HepG2 (cell line): ENCODE measurements around the gene CATSPERD. TPM values are rescaled to one million over a fixed set of nuclear protein-coding genes. Genes with fewer than 3 reads are reported as not detected.

Experiments
- ETV6 ChIP-seq: sonication (generic); formaldehyde crosslinking; conservative IDR thresholded peaks from 2 replicates; pipeline ENCODE4 v1.4.0; 2020; ENCODE audit warnings: missing genetic modification reagents
- FOXP1 ChIP-seq, 2 experiments: fragments of 450-650 bp in 1 of 2; IDR thresholded peaks; 2 replicates each; pipeline ENCODE4 v1.6.1; 2017 to 2018; ENCODE audit warnings: antibody characterized with exemption in 1 of 2
- MLXIP ChIP-seq: sonication (generic); formaldehyde crosslinking; IDR thresholded peaks from 2 replicates; pipeline ENCODE4 v1.9.0; 2021; ENCODE audit warnings: missing genetic modification reagents, borderline replicate concordance
- NFIB ChIP-seq: sonication (generic); formaldehyde crosslinking; IDR thresholded peaks from 2 replicates; pipeline ENCODE4 v1.9.0; 2021; ENCODE audit warnings: missing genetic modification reagents, mild to moderate bottlenecking, borderline replicate concordance
- REPIN1 ChIP-seq: sonication (generic); formaldehyde crosslinking; IDR thresholded peaks from 2 replicates; pipeline ENCODE4 v1.8.0; 2022; ENCODE audit warnings: missing genetic modification reagents, low read depth, mild to moderate bottlenecking, borderline replicate concordance
- SNAPC5 ChIP-seq: sonication (generic); formaldehyde crosslinking; IDR thresholded peaks from 2 replicates; pipeline ENCODE4 v1.8.1; 2023; ENCODE audit warnings: mild to moderate bottlenecking, missing genetic modification reagents, borderline replicate concordance
- UBTF ChIP-seq: sonication (generic); formaldehyde crosslinking; IDR thresholded peaks from 2 replicates; pipeline ENCODE4 v1.4.0; 2020; ENCODE audit warnings: mild to moderate bottlenecking, missing genetic modification reagents
- XRCC5 ChIP-seq: fragments of 200-400 bp; formaldehyde crosslinking; optimal IDR thresholded peaks from 2 replicates; pipeline ENCODE3; 2017; ENCODE audit warnings: mild to moderate bottlenecking, low read length
- ZIK1 ChIP-seq: sonication (generic); formaldehyde crosslinking; IDR thresholded peaks from 2 replicates; pipeline ENCODE4 v1.5.0; 2020; ENCODE audit warnings: mild to moderate bottlenecking, low read depth, missing genetic modification reagents, borderline replicate concordance
- ZMAT5 ChIP-seq: sonication (generic); formaldehyde crosslinking; IDR thresholded peaks from 2 replicates; pipeline ENCODE4 v1.5.0; 2020; ENCODE audit warnings: mild to moderate bottlenecking, low read depth, missing genetic modification reagents, borderline replicate concordance
- ZNF281 ChIP-seq: sonication (generic); formaldehyde crosslinking; IDR thresholded peaks from 2 replicates; pipeline ENCODE4 v1.4.0; 2020; ENCODE audit warnings: missing genetic modification reagents, borderline replicate concordance
- ZNF337 ChIP-seq: sonication (generic); formaldehyde crosslinking; IDR thresholded peaks from 2 replicates; pipeline ENCODE4 v1.5.1; 2020; ENCODE audit warnings: missing genetic modification reagents, low read depth, mild to moderate bottlenecking, borderline replicate concordance
- polyA plus RNA-seq, 8 experiments: library from polyadenylated mRNA; depleted of rRNA in 3 of 8; stranded (reverse) in 7 of 8; unstranded in 1 of 8; fragments of >200 nt; fragmentation: Illumina TruSeq in 4 of 8; extraction: Trizol in 4 of 8; gene quantifications; 2 replicates each; pipeline versions ENCODE4 v1.2.1 to v1.2.3, GENCODE V29; 2011 to 2016; ENCODE audit warnings: low read depth in 4 of 8, missing spikeins in 1 of 8, mixed read lengths in 1 of 8; ENCODE audit not compliant: insufficient read depth in 1 of 8
- total RNA-seq, 5 experiments: library from RNA; depleted of rRNA; stranded (reverse); fragments of >200 nt; fragmentation: Illumina TruSeq; extraction: Trizol; gene quantifications; 2 replicates each; pipeline ENCODE4 v1.2.3, GENCODE V29; 2016; ENCODE audit warnings: low read depth in 1 of 5
- TF ChIP-seq, protein P1 (sequence below): IDR thresholded peaks from 2 replicates; pipeline ENCODE4 v1.6.1; 2016; ENCODE audit warnings: mild to moderate bottlenecking

The CATSPERD gene
- total and polyA plus RNA-seq, 2 of the 13 experiments (the other 11 are each of a cell fraction or from before 2014, with no cell fraction given): 0.04 TPM; not detected in 1

- TF ChIP-seq ZNF281 (no peak), ETV6 (CRISPR knock-in tag) (no peak), ZNF337 (CRISPR knock-in tag) (0 out of 2 replicates have a peak, but pooled peaks have one; percentile 37), ZMAT5 (CRISPR knock-in tag) (no peak), ZIK1 (CRISPR knock-in tag) (no peak), UBTF (CRISPR knock-in tag) (0 out of 2 replicates have a peak, but pooled peaks have one; percentile 16), SNAPC5 (CRISPR knock-in tag) (no peak), FOXP1 (IDR thresholded peaks at IDR 0.05) (no peak), FOXP1 (CRISPR knock-in tag; IDR thresholded peaks at IDR 0.05) (no peak), NFIB (CRISPR knock-in tag) (no peak), XRCC5 (no peak), MLXIP (CRISPR knock-in tag) (no peak), REPIN1 (CRISPR knock-in tag) (no peak)
- TF ChIP-seq, protein P1, sequence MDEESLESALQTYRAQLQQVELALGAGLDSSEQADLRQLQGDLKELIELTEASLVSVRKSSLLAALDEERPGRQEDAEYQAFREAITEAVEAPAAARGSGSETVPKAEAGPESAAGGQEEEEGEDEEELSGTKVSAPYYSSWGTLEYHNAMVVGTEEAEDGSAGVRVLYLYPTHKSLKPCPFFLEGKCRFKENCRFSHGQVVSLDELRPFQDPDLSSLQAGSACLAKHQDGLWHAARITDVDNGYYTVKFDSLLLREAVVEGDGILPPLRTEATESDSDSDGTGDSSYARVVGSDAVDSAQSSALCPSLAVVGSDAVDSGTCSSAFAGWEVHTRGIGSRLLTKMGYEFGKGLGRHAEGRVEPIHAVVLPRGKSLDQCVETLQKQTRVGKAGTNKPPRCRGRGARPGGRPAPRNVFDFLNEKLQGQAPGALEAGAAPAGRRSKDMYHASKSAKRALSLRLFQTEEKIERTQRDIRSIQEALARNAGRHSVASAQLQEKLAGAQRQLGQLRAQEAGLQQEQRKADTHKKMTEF (CRISPR knock-in tag): no peak
Measured at GRCh38 chr19:5679289-5680083, 41.0 kb upstream of the CATSPERD start (continued).
